GM23338 (cell line): Measurements from ENCODE around the gene GCAT. TPM values are rescaled to one million over a fixed set of nuclear protein-coding genes. Genes with fewer than 3 reads are reported as not detected.

Experiments used
- ATAC-seq: fragments of 200-7000 bp; cut with Tn5 transposase; 3 replicates; pipeline ENCODE4 v1.9.1; 2020
- DNase-seq: peaks from one replicate; pipeline ENCODE4 v3.0.0-alpha.2; 2015; ENCODE audit warnings: low spot score
- H2AFZ ChIP-seq: fragments of 200-600 bp; sonication (generic); 2 replicates; pipeline ENCODE4 v1.8.0; 2016; ENCODE audit warnings: antibody characterized with exemption, mild to moderate bottlenecking, moderate library complexity
- H3F3A ChIP-seq: fragments of 200-600 bp; sonication (generic); replicated peaks from 2 replicates; pipeline ENCODE4 v1.8.0; 2017; ENCODE audit warnings: antibody characterized with exemption, mixed run types, low read depth
- H3K27ac ChIP-seq: fragments of 200-600 bp; sonication (generic); 2 replicates; pipeline ENCODE4 v1.6.1; 2016; ENCODE audit warnings: low read depth
- H3K27me3 ChIP-seq: fragments of 200-600 bp; sonication (generic); 2 replicates; pipeline ENCODE4 v1.8.0; 2016; ENCODE audit warnings: mild to moderate bottlenecking, mixed run types, moderate library complexity; ENCODE audit not compliant: insufficient read depth
- H3K36me3 ChIP-seq: fragments of 200-600 bp; sonication (generic); 2 replicates; pipeline ENCODE4 v1.8.0; 2016; ENCODE audit warnings: mild to moderate bottlenecking; ENCODE audit not compliant: insufficient read depth
- H3K4me1 ChIP-seq: fragments of 200-600 bp; sonication (generic); 2 replicates; pipeline ENCODE4 v1.8.0; 2016; ENCODE audit warnings: mild to moderate bottlenecking, moderate library complexity; ENCODE audit not compliant: insufficient read depth
- H3K4me2 ChIP-seq: fragments of 200-600 bp; sonication (generic); 2 replicates; pipeline ENCODE4 v1.7.1; 2017; ENCODE audit warnings: mixed run types
- H3K4me3 ChIP-seq: fragments of 200-600 bp; sonication (generic); 2 replicates; pipeline ENCODE4 v1.6.1; 2016; ENCODE audit warnings: mixed run types
- H3K79me2 ChIP-seq: fragments of 200-600 bp; sonication (generic); replicated peaks from 2 replicates; pipeline ENCODE4 v1.8.0; 2017; ENCODE audit warnings: mild to moderate bottlenecking; ENCODE audit not compliant: insufficient read depth
- H3K9me2 ChIP-seq: fragments of 200-600 bp; sonication (generic); 2 replicates; pipeline ENCODE4 v1.8.0; 2017; ENCODE audit not compliant: insufficient read depth
- H4K20me1 ChIP-seq: fragments of 200-600 bp; sonication (generic); replicated peaks from 2 replicates; pipeline ENCODE4 v1.8.0; 2017; ENCODE audit warnings: mild to moderate bottlenecking; ENCODE audit not compliant: insufficient read depth
- H3K27ac Mint-ChIP-seq: 2 replicates; pipeline ENCODE4 v1.8.0; 2020; ENCODE audit warnings: inconsistent platforms, mild to moderate bottlenecking, moderate library complexity, mixed read lengths
- H3K27me3 Mint-ChIP-seq: 3 replicates; pipeline ENCODE4 v1.8.0; 2022; ENCODE audit warnings: low read depth, mild to moderate bottlenecking, moderate library complexity, mixed read lengths, inconsistent platforms; ENCODE audit not compliant: insufficient read depth, poor library complexity
- H3K36me3 Mint-ChIP-seq: 3 replicates; pipeline ENCODE4 v1.8.0; 2021; ENCODE audit warnings: low read depth, mild to moderate bottlenecking, inconsistent platforms, moderate library complexity, mixed read lengths
- H3K4me1 Mint-ChIP-seq: 3 replicates; pipeline ENCODE4 v1.8.0; 2020; ENCODE audit warnings: mild to moderate bottlenecking, inconsistent platforms, mixed read lengths
- H3K4me3 Mint-ChIP-seq: 3 replicates; pipeline ENCODE4 v1.8.0; 2021; ENCODE audit warnings: moderate library complexity, mild to moderate bottlenecking, inconsistent platforms, mixed read lengths
- H3K9me3 Mint-ChIP-seq: 3 replicates; pipeline ENCODE4 v1.8.0; 2020; ENCODE audit warnings: moderate library complexity, mild to moderate bottlenecking, inconsistent platforms, mixed read lengths
- CTCF ChIP-seq, 2 experiments: fragments of 200-600 bp in 1 of 2; sonication (generic) in 1 of 2; conservative IDR thresholded peaks; 2 replicates each; pipeline versions ENCODE4 v1.5.1 to v1.6.1; 2016 to 2017; ENCODE audit warnings: antibody characterized with exemption in 2 of 2, low read depth in 2 of 2, mild to moderate bottlenecking in 2 of 2, moderate library complexity in 1 of 2
- EZH2phosphoT487 ChIP-seq: fragments of 200-600 bp; sonication (generic); IDR thresholded peaks from one replicate; pipeline ENCODE4 v1.8.1; 2018; ENCODE audit warnings: antibody characterized with exemption; ENCODE audit not compliant: unreplicated experiment
- JUNB ChIP-seq: IDR thresholded peaks from one replicate; pipeline ENCODE4 v1.6.1; 2016; ENCODE audit warnings: antibody characterized with exemption; ENCODE audit not compliant: unreplicated experiment
- POLR2AphosphoS5 ChIP-seq: IDR thresholded peaks from 2 replicates; pipeline ENCODE4 v1.6.1; 2016; ENCODE audit warnings: antibody characterized with exemption, low read depth
- STAT1 ChIP-seq: IDR thresholded peaks from one replicate; pipeline ENCODE4 v1.6.1; 2016; ENCODE audit warnings: antibody characterized with exemption; ENCODE audit not compliant: unreplicated experiment
- ZNF114 ChIP-seq: fragments of 250-450 bp; sonication (Bioruptor Pico); IDR thresholded peaks from 2 replicates; pipeline ENCODE4 v1.5.0; 2020; ENCODE audit warnings: mild to moderate bottlenecking, moderate library complexity
- microRNA counts: library from miRNA; unstranded; fragments of <30 nt; microRNA quantifications from one replicate; lab custom pipeline; 2017
- microRNA-seq: library from miRNA; unstranded; fragments of <30 nt; microRNA quantifications from one replicate; pipeline ENCODE4, GENCODE V29; 2017
- polyA plus RNA-seq: library from polyadenylated mRNA; unstranded; fragments of >200 nt; fragmentation: Nextera tagmentation; extraction: Ambion mirVana; gene quantifications from 2 replicates; pipeline ENCODE4 v1.2.1, GENCODE V29; 2016
- small RNA-seq: library from RNA; depleted of rRNA; stranded (forward); fragments of <200 nt; gene quantifications from one replicate; pipeline ENCODE3, GENCODE V24; 2014; ENCODE audit warnings: low replicate concordance
- total RNA-seq: library from RNA; depleted of rRNA; stranded (reverse); fragments of >200 nt; shearing (Covaris generic); gene quantifications from 2 replicates; pipeline ENCODE4 v1.2.3, GENCODE V29; 2014; rRNA removed
- TF ChIP-seq, protein P1 (sequence below): IDR thresholded peaks from one replicate; pipeline ENCODE4 v1.6.1; 2018; ENCODE audit warnings: antibody characterized with exemption; ENCODE audit not compliant: unreplicated experiment

Gene GCAT
- total and polyA plus RNA-seq, 2 experiments from 2014 or later = 36.8 to 61.3 TPM

DNA sequence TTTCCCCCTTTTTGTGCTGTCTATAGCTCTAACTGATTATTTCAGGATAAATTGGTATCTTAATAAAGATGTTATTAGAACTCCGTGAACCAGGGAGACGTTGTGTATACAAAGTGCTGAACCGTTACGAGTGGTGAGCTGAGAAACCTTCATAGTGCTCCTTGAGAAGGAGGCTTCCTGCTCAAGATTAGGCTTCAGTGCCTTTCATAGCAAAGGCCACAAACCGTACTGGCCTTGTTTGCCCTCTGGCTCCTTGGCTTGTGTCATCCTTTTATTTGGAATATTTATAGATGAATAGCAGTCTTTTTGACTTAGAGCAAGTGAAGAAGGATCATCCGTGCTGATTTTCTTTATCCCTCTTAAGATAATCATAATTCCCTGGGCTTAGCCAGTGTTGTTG is 57.8 kb downstream of the GCAT start:
- Histone ChIP-seq H3F3A (peaks cover 68% of the 10 kb centered on the region), H3K4me1 (no peaks in the 10 kb centered on the region), H3K27me3 (no peaks in the 10 kb centered on the region), H4K20me1 (peaks cover 27% of the 10 kb centered on the region), H2AFZ (no peak overlapping the region), H3K4me2 (no peak overlapping the region), H3K36me3 (peaks cover 71% of the 10 kb centered on the region), H3K79me2 (peaks cover 44% of the 10 kb centered on the region), H3K27ac (no peak overlapping the region), H3K4me3 (no peak overlapping the region), H3K9me2 (no peaks in the 10 kb centered on the region)
- peaks cover 4% of the 10 kb centered on the region; the same call in 2 of the 3 replicates for H3K4me1 Mint-ChIP-seq
- ATAC-seq = no peak
- peaks cover 4% of the 10 kb centered on the region for H3K27me3 Mint-ChIP-seq
- H3K9me3 Mint-ChIP-seq = no peaks in the 10 kb centered on the region; the same call in 2 of the 3 replicates
- peaks cover 100% of the 10 kb centered on the region for H3K36me3 Mint-ChIP-seq
- H3K4me3 Mint-ChIP-seq = no peak overlapping the region
- no peak overlapping the region for H3K27ac Mint-ChIP-seq
- no peak for DNase-seq
- TF ChIP-seq EZH2phosphoT487 = no peak
- no peak for TF ChIP-seq POLR2AphosphoS5
- no peak for TF ChIP-seq CTCF (conservative IDR thresholded peaks at IDR 0.05; ENCODE audit: low read depth in 2 of 2)
- TF ChIP-seq, protein P1, sequence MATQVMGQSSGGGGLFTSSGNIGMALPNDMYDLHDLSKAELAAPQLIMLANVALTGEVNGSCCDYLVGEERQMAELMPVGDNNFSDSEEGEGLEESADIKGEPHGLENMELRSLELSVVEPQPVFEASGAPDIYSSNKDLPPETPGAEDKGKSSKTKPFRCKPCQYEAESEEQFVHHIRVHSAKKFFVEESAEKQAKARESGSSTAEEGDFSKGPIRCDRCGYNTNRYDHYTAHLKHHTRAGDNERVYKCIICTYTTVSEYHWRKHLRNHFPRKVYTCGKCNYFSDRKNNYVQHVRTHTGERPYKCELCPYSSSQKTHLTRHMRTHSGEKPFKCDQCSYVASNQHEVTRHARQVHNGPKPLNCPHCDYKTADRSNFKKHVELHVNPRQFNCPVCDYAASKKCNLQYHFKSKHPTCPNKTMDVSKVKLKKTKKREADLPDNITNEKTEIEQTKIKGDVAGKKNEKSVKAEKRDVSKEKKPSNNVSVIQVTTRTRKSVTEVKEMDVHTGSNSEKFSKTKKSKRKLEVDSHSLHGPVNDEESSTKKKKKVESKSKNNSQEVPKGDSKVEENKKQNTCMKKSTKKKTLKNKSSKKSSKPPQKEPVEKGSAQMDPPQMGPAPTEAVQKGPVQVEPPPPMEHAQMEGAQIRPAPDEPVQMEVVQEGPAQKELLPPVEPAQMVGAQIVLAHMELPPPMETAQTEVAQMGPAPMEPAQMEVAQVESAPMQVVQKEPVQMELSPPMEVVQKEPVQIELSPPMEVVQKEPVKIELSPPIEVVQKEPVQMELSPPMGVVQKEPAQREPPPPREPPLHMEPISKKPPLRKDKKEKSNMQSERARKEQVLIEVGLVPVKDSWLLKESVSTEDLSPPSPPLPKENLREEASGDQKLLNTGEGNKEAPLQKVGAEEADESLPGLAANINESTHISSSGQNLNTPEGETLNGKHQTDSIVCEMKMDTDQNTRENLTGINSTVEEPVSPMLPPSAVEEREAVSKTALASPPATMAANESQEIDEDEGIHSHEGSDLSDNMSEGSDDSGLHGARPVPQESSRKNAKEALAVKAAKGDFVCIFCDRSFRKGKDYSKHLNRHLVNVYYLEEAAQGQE = no peak
- TF ChIP-seq JUNB = no peak
- no peak for TF ChIP-seq ZNF114 (CRISPR knock-in tag)
- no peak for TF ChIP-seq STAT1

MicroRNAs within 50 kb of the gene (microRNA counts, 767-probe panel; counts per million panel counts)
- not detected for microRNA hsa-miR-658 (lab: Ali Mortazavi, UCI)
- not detected for microRNA hsa-miR-659-3p (lab: Ali Mortazavi, UCI)

Small RNAs within 50 kb of the gene (microRNA-seq; reads per million reads assigned to microRNA genes)
- gene MIR659 = not detected

Small RNAs within 50 kb of the gene (small RNA-seq; reads per million reads assigned to genes)
- gene MIR659 = not detected

Other genes starting within 250 kb of the GCAT start
- gene CDC42EP1, start 247.5 kb upstream of the GCAT start, total RNA-seq = 8.5 and 10.2 TPM in 2 replicates
- gene CDC42EP1, start 247.5 kb upstream of the GCAT start, polyA plus RNA-seq = 7.7 and 8.4 TPM in 2 replicates
- gene LGALS2, start 227.8 kb upstream of the GCAT start, total RNA-seq = not detected in 2 replicates
- not detected in 2 replicates for gene LGALS2, start 227.8 kb upstream of the GCAT start, polyA plus RNA-seq
- gene GGA1, start 199.1 kb upstream of the GCAT start, total RNA-seq = 53.7 and 57.1 TPM in 2 replicates
- gene GGA1, start 199.1 kb upstream of the GCAT start, polyA plus RNA-seq = 33.1 and 36.9 TPM in 2 replicates
- 46.7 and 50.4 TPM in 2 replicates for gene SH3BP1, start 168.3 kb upstream of the GCAT start, total RNA-seq
- 9.5 and 10.9 TPM in 2 replicates for gene SH3BP1, start 168.3 kb upstream of the GCAT start, polyA plus RNA-seq
- 44.2 and 55.6 TPM in 2 replicates for gene PDXP, start 149.2 kb upstream of the GCAT start, total RNA-seq
- 15.0 and 18.5 TPM in 2 replicates for gene PDXP, start 149.2 kb upstream of the GCAT start, polyA plus RNA-seq
- 31.2 and 58.7 TPM in 2 replicates for gene LGALS1, start 132.3 kb upstream of the GCAT start, total RNA-seq
- gene LGALS1, start 132.3 kb upstream of the GCAT start, polyA plus RNA-seq = 62.5 and 72.6 TPM in 2 replicates
- 18.6 and 22.2 TPM in 2 replicates for gene NOL12, start 121.6 kb upstream of the GCAT start, total RNA-seq
- 48.5 and 58.8 TPM in 2 replicates for gene NOL12, start 121.6 kb upstream of the GCAT start, polyA plus RNA-seq
- 41.2 and 48.4 TPM in 2 replicates for gene TRIOBP, start 110.9 kb upstream of the GCAT start, total RNA-seq
- 21.4 and 22.6 TPM in 2 replicates for gene TRIOBP, start 110.9 kb upstream of the GCAT start, polyA plus RNA-seq
- 0.23 and 0.63 TPM in 2 replicates for gene GALR3, start 15.4 kb downstream of the GCAT start, total RNA-seq
- gene GALR3, start 15.4 kb downstream of the GCAT start, polyA plus RNA-seq = 0.36 TPM in 1 of 2 replicates, not detected in the other
- gene ANKRD54, start 36.4 kb downstream of the GCAT start, total RNA-seq = 13.0 and 13.6 TPM in 2 replicates
- 14.0 and 14.1 TPM in 2 replicates for gene ANKRD54, start 36.4 kb downstream of the GCAT start, polyA plus RNA-seq
- 420 and 459 TPM in 2 replicates for gene EIF3L, start 41.5 kb downstream of the GCAT start, total RNA-seq
- 430 and 466 TPM in 2 replicates for gene EIF3L, start 41.5 kb downstream of the GCAT start, polyA plus RNA-seq
- gene MICALL1, start 98.4 kb downstream of the GCAT start, total RNA-seq = 33.1 and 34.8 TPM in 2 replicates
- 4.8 and 5.9 TPM in 2 replicates for gene MICALL1, start 98.4 kb downstream of the GCAT start, polyA plus RNA-seq
- 0.38 TPM in 1 of 2 replicates, not detected in the other for gene C22orf23, start 145.7 kb downstream of the GCAT start, total RNA-seq
- gene C22orf23, start 145.7 kb downstream of the GCAT start, polyA plus RNA-seq = 0.64 TPM in 1 of 2 replicates, not detected in the other
- 64.6 and 144 TPM in 2 replicates for gene POLR2F, start 145.8 kb downstream of the GCAT start, total RNA-seq
- 429 and 450 TPM in 2 replicates for gene POLR2F, start 145.8 kb downstream of the GCAT start, polyA plus RNA-seq
- gene SOX10, start 176.6 kb downstream of the GCAT start, total RNA-seq = 2.1 and 2.3 TPM in 2 replicates
- gene SOX10, start 176.6 kb downstream of the GCAT start, polyA plus RNA-seq = 1.1 and 1.3 TPM in 2 replicates
- 28.3 and 36.2 TPM in 2 replicates for gene PICK1, start 249.5 kb downstream of the GCAT start, total RNA-seq
- gene PICK1, start 249.5 kb downstream of the GCAT start, polyA plus RNA-seq = 14.0 and 15.9 TPM in 2 replicates